Inflammatory macrophage (primary cell): ENCODE results near the gene CDK13.

Experiments
- DNase-seq, 2 donors: peaks; one replicate each; pipeline ENCODE4 v3.0.0-alpha.2; 2020 to 2022

Gene CDK13

GRCh38 chr7:40009301-40009700, 59.2 kb downstream of the CDK13 start:
- no peak for DNase-seq

GRCh38 chr7:40014376-40014775, 64.3 kb downstream of the CDK13 start:
- no peak for DNase-seq

DNA sequence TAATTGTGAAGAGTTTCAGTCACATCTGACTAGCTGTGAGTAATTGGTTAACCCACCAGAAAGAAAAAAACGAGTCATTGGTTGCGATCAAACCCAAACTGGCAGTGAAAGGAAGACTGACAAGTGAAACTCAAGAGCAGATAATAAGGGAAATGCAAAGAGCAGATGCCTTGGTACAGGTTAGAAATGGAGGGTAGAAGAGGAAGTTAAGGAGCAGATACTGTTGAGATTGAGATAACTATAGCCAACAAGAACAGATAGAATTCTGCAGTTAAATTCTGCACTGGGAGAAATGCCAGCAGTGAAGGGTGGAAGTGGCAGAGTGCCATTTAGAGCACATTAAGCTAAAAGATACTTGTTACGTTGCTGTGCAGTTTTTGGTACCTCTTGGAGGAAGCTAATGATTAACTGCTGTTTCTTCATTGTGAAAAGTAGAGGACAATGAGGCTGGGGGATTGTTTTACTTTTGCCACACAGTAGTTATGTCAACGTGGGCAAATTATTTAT, 65.8 kb downstream of the CDK13 start:
- no peak for DNase-seq

- no peak for DNase-seq
These were observed 69.5 kb downstream of the CDK13 start for GRCh38 chr7:40019558-40019957.

GRCh38 chr7:40024048-40024447, 74.0 kb downstream of the CDK13 start:
- no peak for DNase-seq

- no peak for DNase-seq
These were observed 74.8 kb downstream of the CDK13 start for GRCh38 chr7:40024841-40025240.

DNA sequence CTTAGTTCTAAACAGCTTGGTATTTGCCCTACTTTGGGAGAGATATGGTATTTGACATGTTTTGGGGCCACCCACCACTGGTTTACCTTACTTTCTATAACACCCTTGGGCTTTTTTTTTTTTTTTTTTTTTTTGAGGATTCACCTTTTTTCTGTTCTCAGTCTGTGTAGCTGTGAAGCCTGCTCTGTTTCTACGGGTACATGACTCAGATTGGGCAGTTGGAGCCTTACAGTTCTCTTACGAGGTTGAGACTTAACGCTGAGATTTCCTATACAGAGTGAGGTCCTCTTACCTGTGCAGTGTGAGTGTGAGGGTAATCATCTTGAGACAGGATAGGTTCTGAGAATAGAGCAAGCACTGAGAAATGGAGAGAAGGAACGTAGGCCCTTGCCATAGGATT, 77.5 kb downstream of the CDK13 start:
- no peak for DNase-seq

DNA sequence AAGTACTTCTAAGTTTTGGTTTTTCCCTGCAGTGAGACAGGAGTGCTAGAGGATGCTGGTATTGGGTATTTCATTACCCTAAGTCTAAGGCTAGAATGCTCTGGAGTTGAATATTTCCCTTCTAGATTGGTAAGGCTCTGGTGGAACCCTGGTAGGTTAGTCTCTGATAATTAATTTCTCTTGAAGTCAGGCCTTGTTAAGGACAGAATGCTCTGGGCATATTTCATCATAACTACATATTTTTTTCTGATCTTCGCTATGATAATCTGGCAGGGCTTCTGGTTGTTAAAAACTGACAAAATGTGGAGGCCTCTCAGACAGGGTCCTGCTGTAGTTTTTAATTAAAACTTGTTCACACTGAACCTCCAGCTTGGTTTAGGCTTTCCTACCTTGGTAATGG, 83.8 kb downstream of the CDK13 start:
- no peak for DNase-seq

- DNase-seq, result no peak
These were observed 91.4 kb downstream of the CDK13 start for GRCh38 chr7:40041456-40041855.

DNA sequence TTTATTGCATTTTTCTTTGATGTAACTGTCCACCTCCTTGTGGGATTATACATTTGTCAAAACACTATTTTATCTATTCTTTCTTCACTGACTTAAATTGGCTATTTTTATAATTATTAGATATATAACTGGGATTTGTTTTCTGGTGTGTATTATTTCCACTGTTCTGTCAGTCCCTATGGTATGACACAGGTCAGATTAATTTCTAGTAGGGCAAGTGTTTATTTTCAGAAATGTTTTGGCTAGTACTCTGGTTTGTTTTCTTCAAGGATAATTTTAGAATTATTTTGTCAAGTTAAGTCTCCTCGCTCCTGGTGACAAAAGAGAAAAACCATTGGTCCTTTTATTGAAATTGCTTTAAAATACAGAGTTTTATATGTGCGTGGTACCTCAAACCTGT, 93.1 kb downstream of the CDK13 start:
- no peak for DNase-seq

GRCh38 chr7:40047661-40048060, 97.6 kb downstream of the CDK13 start:
- DNase-seq, result no peak

- no peak for DNase-seq
These were observed 107.2 kb downstream of the CDK13 start for GRCh38 chr7:40057292-40057691.

- no peak for DNase-seq
These were observed 108.0 kb downstream of the CDK13 start for GRCh38 chr7:40058026-40058425.

DNA sequence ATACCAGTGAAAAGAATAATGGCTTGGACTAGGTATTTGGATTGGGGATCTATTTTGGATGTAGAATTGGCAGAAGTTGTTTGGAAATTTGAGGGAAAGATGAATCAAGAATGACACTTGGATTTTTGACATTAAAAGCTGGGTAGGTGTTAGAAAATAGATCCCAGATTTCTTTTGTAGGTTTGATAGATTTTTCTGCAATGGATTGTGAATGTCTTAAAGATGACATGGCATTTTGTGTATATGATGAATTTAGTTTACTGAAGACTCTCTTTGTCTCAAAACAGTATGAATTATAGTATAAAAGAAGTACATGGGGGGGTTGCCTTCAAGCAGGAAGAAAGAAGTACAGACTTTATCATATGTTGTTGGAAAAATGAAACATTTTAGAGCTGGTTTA, 108.6 kb downstream of the CDK13 start:
- DNase-seq, result no peak

- DNase-seq, result no peak
These were observed 109.0 kb downstream of the CDK13 start for GRCh38 chr7:40059057-40059456.

DNA sequence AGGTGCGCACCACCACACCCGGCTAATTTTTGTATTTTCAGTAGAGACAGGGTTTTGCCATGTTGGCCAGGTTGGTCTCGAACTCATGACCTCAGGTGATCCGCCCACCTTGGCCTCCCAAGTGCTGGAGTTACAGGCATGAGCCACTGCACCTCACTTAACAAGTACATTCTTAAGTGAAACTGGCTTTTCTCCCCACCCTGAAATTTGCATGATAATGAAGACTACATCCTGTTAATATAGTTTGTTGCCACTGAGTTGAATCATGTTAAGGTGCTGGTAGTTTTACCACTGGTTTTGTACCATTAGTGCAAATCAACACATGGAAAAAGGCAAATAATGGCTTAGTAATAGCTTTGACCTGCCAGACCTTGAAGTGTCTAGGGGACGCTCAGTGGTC, 122.2 kb downstream of the CDK13 start:
- DNase-seq, result no peak

- DNase-seq, result no peak
These were observed 123.2 kb downstream of the CDK13 start for GRCh38 chr7:40073239-40073638.

DNA sequence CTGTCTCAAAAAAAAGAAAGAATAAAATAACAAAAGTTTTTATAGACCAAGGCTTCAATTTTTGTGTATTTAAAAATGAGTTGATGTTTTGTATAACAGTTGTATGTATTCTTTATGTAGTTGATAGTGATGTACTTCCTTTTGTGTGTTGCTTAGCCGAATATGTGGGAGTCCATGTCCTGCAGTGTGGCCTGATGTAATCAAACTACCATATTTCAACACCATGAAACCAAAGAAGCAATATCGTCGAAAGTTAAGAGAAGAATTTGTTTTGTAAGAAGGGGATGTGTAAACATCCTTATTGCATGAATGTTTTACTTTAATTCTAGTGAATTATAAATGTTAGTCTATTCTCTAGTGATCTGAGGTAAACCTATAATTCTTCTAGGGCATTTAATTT, 127.8 kb downstream of the CDK13 start:
- peak; percentile 86 to 96 for DNase-seq

- no peak for DNase-seq
These were observed 142.1 kb downstream of the CDK13 start for GRCh38 chr7:40092182-40092581.

GRCh38 chr7:40093631-40094350, 143.7 kb downstream of the CDK13 start:
- DNase-seq, result no peak

- no peak for DNase-seq
These were observed 145.2 kb downstream of the CDK13 start for GRCh38 chr7:40095230-40095629.

DNA sequence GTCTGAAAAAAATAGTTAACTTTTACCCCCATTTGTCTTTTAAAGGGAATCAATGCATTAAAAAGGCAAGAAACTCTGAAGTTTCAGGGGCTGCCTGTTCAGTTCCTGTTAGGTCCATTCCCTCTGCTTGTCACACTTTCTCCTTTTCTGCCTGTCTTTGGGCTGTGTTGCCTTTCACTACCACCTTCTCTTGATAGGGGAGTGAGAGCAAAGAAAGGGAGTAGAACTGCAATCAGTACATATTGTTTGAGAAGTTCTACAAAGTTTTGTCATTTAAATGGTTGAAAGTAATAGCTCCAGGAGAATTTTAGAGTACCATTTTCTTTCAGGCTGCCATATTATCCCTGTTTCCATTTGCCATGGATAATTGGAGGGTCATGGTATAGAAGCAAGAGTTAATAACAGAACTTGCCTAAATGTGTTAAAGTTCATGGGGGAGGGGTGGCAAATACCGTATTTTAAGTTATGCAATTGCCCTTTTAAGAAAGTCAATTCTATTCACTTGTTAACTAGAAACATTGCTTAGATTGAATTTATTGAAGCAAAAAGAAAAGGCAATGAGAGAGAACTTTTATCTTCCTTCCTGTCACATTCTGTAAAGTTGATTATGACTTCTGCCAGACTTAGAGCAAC, 145.8 kb downstream of the CDK13 start:
- no peak for DNase-seq

GRCh38 chr7:40097728-40098127, 147.7 kb downstream of the CDK13 start:
- DNase-seq, result no peak

GRCh38 chr7:40098810-40099209, 148.8 kb downstream of the CDK13 start:
- DNase-seq, result no peak

DNA sequence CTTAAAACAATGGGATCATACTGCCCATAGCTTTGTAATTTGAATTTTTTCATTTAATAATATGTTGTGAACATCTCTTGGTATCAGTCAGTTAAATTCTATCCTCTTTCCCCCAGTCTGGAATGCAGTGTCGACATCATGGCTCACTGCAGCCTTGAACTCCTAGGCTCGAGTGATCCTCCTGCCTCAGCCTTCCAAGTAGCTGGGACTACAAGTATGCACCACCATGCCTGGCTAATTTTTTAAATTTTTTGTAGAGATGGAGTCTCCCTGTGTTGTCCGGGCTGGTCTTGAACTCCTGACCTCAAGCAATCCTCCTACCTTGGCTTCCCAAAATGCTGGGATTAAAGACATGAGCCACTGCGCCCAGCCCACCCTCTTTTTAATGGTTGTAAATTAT, 149.8 kb downstream of the CDK13 start:
- DNase-seq, result no peak
